Measurements from ENCODE around the gene NAALAD2. TPM values are rescaled to one million over a fixed set of nuclear protein-coding genes. Genes with fewer than 3 reads are reported as not detected.
A peak's percentile ranks its signal among the peaks of the same experiment; 100 is the strongest.

Gene NAALAD2
- total and polyA plus RNA-seq, 2 donors (not counting 1 experiment from before 2014, with no cell fraction given), result 0.66 to 2.2 TPM

DNA sequence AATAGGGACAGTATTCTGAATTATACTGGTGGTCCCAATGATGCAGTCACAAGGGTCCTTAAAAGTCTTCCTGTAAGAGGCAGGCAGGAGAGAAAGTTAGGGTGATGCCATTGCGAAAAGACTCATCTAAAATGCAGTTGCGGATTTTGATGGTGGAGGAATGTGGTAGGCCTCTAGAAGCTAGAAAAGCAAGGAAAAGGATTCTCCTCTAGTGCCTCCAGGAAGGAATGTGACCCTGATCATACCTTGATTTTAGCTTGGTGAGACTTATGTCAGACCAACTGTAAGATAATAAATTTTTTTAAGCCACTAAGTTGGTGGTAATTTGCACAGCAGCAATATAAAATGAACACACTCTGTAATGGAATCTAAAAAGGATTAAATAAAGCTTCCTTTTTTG, 54.5 kb downstream of the NAALAD2 start:
- Histone ChIP-seq H3K27ac (ENCODE audit: insufficient read depth, low read length) (no peak overlapping the region), H3K27me3 (ENCODE audit: control insufficient read depth, insufficient read depth, low read length) (no peaks in the 10 kb centered on the region), H3K4me3 (replicated peaks in 1 of 4; ENCODE audit: control extremely low read depth in 1 of 4, insufficient read depth in 1 of 4, low read depth in 3 of 4, low read length in 4 of 4) (no peak overlapping the region), H3K79me2 (ENCODE audit: control insufficient read depth, insufficient read depth, low read length) (no peaks in the 10 kb centered on the region), H3K9ac (ENCODE audit: insufficient read depth, low read length) (no peak overlapping the region), H3K4me2 (ENCODE audit: extremely low read depth, insufficient read depth, low read length) (no peak overlapping the region), H3K9me3 (ENCODE audit: control insufficient read depth, insufficient read depth, low read depth, low read length) (no peaks in the 10 kb centered on the region), H2AFZ (ENCODE audit: low read length) (no peak overlapping the region), H3K4me1 (ENCODE audit: control insufficient read depth, extremely low read depth, insufficient read depth, low read length) (no peaks in the 10 kb centered on the region), H4K20me1 (ENCODE audit: control insufficient read depth, extremely low read depth, insufficient read depth, low read length) (no peaks in the 10 kb centered on the region), H3K36me3 (ENCODE audit: control insufficient read depth, insufficient read depth, low read length) (no peaks in the 10 kb centered on the region)
- DNase-seq (ENCODE audit: low read depth in 2 of 2), result no peak
- TF ChIP-seq CTCF (conservative IDR thresholded peaks at IDR 0.05 in 1 of 2, IDR thresholded peaks at IDR 0.05 in 1 of 2; ENCODE audit: low read depth in 1 of 2, low read length in 2 of 2) (no peak), EZH2 (IDR thresholded peaks at IDR 0.05; ENCODE audit: low read length, missing control alignments) (no peak)

- Histone ChIP-seq H3K4me3 (replicated peaks in 1 of 4; ENCODE audit: control extremely low read depth in 1 of 4, insufficient read depth in 1 of 4, low read depth in 3 of 4, low read length in 4 of 4) (no peak overlapping the region), H3K9me3 (ENCODE audit: control insufficient read depth, insufficient read depth, low read depth, low read length) (no peaks in the 10 kb centered on the region)
- no peak for TF ChIP-seq CTCF (conservative IDR thresholded peaks at IDR 0.05 in 1 of 2, IDR thresholded peaks at IDR 0.05 in 1 of 2; ENCODE audit: low read depth in 1 of 2, low read length in 2 of 2)
- TF ChIP-seq EZH2 (IDR thresholded peaks at IDR 0.05; ENCODE audit: low read length, missing control alignments), result no peak
These were observed 58.6 kb downstream of the NAALAD2 start for GRCh38 chr11:90192869-90193582.

GRCh38 chr11:90197377-90197776, 62.9 kb downstream of the NAALAD2 start:
- Histone ChIP-seq H3K36me3 (ENCODE audit: control insufficient read depth, insufficient read depth, low read length) (no peaks in the 10 kb centered on the region), H2AFZ (ENCODE audit: low read length) (no peak overlapping the region), H3K4me1 (ENCODE audit: control insufficient read depth, extremely low read depth, insufficient read depth, low read length) (no peaks in the 10 kb centered on the region), H3K27me3 (ENCODE audit: control insufficient read depth, insufficient read depth, low read length) (no peaks in the 10 kb centered on the region), H3K9ac (ENCODE audit: insufficient read depth, low read length) (no peak overlapping the region), H3K79me2 (ENCODE audit: control insufficient read depth, insufficient read depth, low read length) (no peaks in the 10 kb centered on the region), H3K4me3 (replicated peaks in 1 of 4; ENCODE audit: control extremely low read depth in 1 of 4, insufficient read depth in 1 of 4, low read depth in 3 of 4, low read length in 4 of 4) (no peak overlapping the region), H3K4me2 (ENCODE audit: extremely low read depth, insufficient read depth, low read length) (no peak overlapping the region), H3K27ac (ENCODE audit: insufficient read depth, low read length) (no peak overlapping the region), H3K9me3 (ENCODE audit: control insufficient read depth, insufficient read depth, low read depth, low read length) (no peaks in the 10 kb centered on the region), H4K20me1 (ENCODE audit: control insufficient read depth, extremely low read depth, insufficient read depth, low read length) (no peaks in the 10 kb centered on the region)
- TF ChIP-seq CTCF (conservative IDR thresholded peaks at IDR 0.05 in 1 of 2, IDR thresholded peaks at IDR 0.05 in 1 of 2; ENCODE audit: low read depth in 1 of 2, low read length in 2 of 2) (no peak), EZH2 (IDR thresholded peaks at IDR 0.05; ENCODE audit: low read length, missing control alignments) (no peak)
- DNase-seq (ENCODE audit: low read depth in 2 of 2), result peak in 1 of 2 donors; percentile 22

More at GRCh38 chr11:90192869-90193582, 58.6 kb downstream of the NAALAD2 start:
- H3K4me2 ChIP-seq (ENCODE audit: extremely low read depth, insufficient read depth, low read length), result no peak overlapping the region
- H2AFZ ChIP-seq (ENCODE audit: low read length), result no peak overlapping the region
- H3K27ac ChIP-seq (ENCODE audit: insufficient read depth, low read length), result no peak overlapping the region
- no peak for DNase-seq (ENCODE audit: low read depth in 2 of 2)
- no peak overlapping the region for H3K9ac ChIP-seq (ENCODE audit: insufficient read depth, low read length)
- H3K27me3 ChIP-seq (ENCODE audit: control insufficient read depth, insufficient read depth, low read length), result no peaks in the 10 kb centered on the region
- no peaks in the 10 kb centered on the region for H3K4me1 ChIP-seq (ENCODE audit: control insufficient read depth, extremely low read depth, insufficient read depth, low read length)
- no peaks in the 10 kb centered on the region for H4K20me1 ChIP-seq (ENCODE audit: control insufficient read depth, extremely low read depth, insufficient read depth, low read length)
- no peaks in the 10 kb centered on the region for H3K36me3 ChIP-seq (ENCODE audit: control insufficient read depth, insufficient read depth, low read length)
- no peaks in the 10 kb centered on the region for H3K79me2 ChIP-seq (ENCODE audit: control insufficient read depth, insufficient read depth, low read length)
